ENCODE data around the gene FGFBP2.

FGFBP2 gene

DNA sequence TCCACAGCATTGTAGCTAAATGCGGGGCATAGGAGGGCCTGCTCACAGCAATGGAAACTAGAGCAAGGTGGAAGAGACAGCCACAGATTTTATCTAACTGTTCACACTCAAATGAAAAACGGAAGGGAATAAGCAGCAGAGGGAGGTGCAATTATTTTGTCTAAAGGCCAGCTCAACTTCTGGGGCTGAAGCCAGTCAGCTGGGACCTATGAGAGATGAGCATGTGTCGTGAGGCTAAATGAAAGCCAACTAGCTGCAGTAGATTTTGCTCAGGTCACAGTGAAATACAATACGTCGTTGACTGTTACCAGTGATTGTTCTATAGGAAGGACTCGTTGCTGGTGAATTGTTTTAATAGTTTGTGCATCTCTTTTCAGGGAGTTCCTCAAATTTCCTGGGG, 26.4 kb upstream of the FGFBP2 start:
- no peak overlapping the region for H3K9ac ChIP-seq (ENCODE audit: low read length)
- H3K4me3 ChIP-seq (ENCODE audit: low read length) = no peak overlapping the region
- no peaks in the 10 kb centered on the region for H3K27me3 ChIP-seq (ENCODE audit: control insufficient read depth, insufficient read depth, low read length)
- no peaks in the 10 kb centered on the region for H3K9me3 ChIP-seq (ENCODE audit: control insufficient read depth, low read length)
- peaks cover 7% of the 10 kb centered on the region for H3K36me3 ChIP-seq (ENCODE audit: control insufficient read depth, insufficient read depth, low read length)
- H3K4me1 ChIP-seq (ENCODE audit: control insufficient read depth, insufficient read depth, low read length) = peaks cover 20% of the 10 kb centered on the region

- Histone ChIP-seq H3K27me3 (ENCODE audit: control insufficient read depth, insufficient read depth, low read length) (no peaks in the 10 kb centered on the region), H3K36me3 (ENCODE audit: control insufficient read depth, insufficient read depth, low read length) (peaks cover 7% of the 10 kb centered on the region), H3K4me1 (ENCODE audit: control insufficient read depth, insufficient read depth, low read length) (peaks cover 20% of the 10 kb centered on the region), H3K9me3 (ENCODE audit: control insufficient read depth, low read length) (no peaks in the 10 kb centered on the region), H3K4me3 (ENCODE audit: low read length) (no peak overlapping the region), H3K9ac (ENCODE audit: low read length) (no peak overlapping the region)
Measured at GRCh38 chr4:15988222-15988621, 25.2 kb upstream of the FGFBP2 start.

DNA sequence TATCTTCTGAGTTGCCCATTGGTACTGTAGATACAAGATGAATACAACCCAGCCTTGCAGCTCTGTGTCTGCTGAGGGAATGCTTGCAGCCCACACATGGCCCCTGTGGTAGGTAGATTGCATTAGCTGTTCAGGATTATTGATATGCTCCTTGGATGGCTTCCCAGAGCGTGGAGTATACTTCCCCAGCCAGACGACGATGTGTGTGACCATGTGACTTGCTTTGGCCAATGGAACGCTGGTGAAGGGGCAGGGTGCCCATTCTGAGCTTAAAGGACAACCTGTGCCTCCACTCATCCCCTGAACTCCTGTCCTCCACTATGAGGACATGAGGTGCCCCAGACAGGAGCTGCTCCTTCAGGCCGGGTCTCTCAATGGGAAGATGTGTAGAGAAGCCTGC, 23.9 kb upstream of the FGFBP2 start:
- H3K4me3 ChIP-seq (ENCODE audit: low read length) = no peak overlapping the region
- no peak overlapping the region for H3K9ac ChIP-seq (ENCODE audit: low read length)
- H3K27me3 ChIP-seq (ENCODE audit: control insufficient read depth, insufficient read depth, low read length) = no peaks in the 10 kb centered on the region
- H3K4me1 ChIP-seq (ENCODE audit: control insufficient read depth, insufficient read depth, low read length) = peaks cover 20% of the 10 kb centered on the region
- H3K9me3 ChIP-seq (ENCODE audit: control insufficient read depth, low read length) = no peaks in the 10 kb centered on the region
- peaks cover 7% of the 10 kb centered on the region for H3K36me3 ChIP-seq (ENCODE audit: control insufficient read depth, insufficient read depth, low read length)

DNA sequence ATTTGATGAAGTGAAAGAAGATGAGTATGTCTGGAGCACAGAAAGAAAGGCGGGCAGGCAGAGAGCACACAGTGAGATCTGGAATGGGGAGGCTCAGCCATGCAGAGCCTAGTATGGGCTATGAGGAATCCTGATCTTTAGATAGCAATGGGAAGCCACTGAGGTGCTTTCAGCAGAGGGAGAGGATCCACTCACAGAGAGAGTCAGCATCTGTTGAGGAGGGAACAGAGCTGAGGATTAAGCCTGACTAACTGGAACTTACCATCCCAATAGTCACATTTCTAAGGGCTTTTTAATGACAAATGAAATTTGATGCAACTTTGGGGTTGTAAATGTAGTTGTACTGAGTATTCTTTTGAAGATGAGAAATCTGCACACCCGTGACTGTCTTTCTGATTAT, 20.6 kb upstream of the FGFBP2 start:
- no peak overlapping the region for H3K4me3 ChIP-seq (ENCODE audit: low read length)
- H3K4me1 ChIP-seq (ENCODE audit: control insufficient read depth, insufficient read depth, low read length) = peaks cover 11% of the 10 kb centered on the region
- no peaks in the 10 kb centered on the region for H3K27me3 ChIP-seq (ENCODE audit: control insufficient read depth, insufficient read depth, low read length)
- H3K9me3 ChIP-seq (ENCODE audit: control insufficient read depth, low read length) = no peaks in the 10 kb centered on the region
- no peak overlapping the region for H3K9ac ChIP-seq (ENCODE audit: low read length)
- H3K36me3 ChIP-seq (ENCODE audit: control insufficient read depth, insufficient read depth, low read length) = no peaks in the 10 kb centered on the region

DNA sequence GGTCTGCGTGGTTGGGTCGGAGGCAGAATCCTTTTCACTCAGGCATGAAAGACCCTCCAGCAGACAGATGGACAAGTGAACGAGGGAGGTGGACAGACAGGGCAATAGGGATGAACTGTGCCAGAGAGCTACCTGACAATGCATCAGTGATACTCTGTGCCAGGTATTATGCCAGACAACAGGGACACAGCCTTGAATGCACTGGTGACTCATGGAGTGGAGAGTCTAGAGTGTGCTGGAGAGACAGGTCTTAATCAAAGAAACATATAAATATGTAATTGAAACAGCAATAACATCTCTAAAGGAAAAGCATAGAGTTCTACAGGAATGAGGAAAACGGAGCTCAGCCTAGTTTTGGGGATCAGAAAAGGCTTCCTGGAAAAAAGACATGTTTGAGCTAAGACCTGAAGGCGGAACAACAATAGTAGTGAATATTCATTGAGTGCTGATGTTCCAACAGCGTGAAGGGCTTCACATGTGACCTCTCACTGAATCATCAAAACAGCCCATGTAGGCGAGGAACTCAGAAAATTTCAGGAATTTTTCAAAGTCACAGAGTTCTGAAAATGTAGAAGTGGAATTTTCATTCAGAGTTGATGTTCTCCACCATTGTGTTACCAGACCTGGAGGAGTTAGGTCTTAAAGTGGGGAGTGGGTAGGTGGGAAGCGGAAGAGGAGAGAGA, 20.0 kb upstream of the FGFBP2 start:
- Histone ChIP-seq H3K27me3 (ENCODE audit: control insufficient read depth, insufficient read depth, low read length) (no peaks in the 10 kb centered on the region), H3K9me3 (ENCODE audit: control insufficient read depth, low read length) (no peaks in the 10 kb centered on the region), H3K4me3 (ENCODE audit: low read length) (no peak overlapping the region), H3K4me1 (ENCODE audit: control insufficient read depth, insufficient read depth, low read length) (peaks cover 5% of the 10 kb centered on the region), H3K36me3 (ENCODE audit: control insufficient read depth, insufficient read depth, low read length) (no peaks in the 10 kb centered on the region), H3K9ac (ENCODE audit: low read length) (no peak overlapping the region)

GRCh38 chr4:15976456-15977447, 13.8 kb upstream of the FGFBP2 start:
- H3K27me3 ChIP-seq (ENCODE audit: control insufficient read depth, insufficient read depth, low read length) = no peaks in the 10 kb centered on the region
- no peak overlapping the region for H3K9ac ChIP-seq (ENCODE audit: low read length)
- H3K36me3 ChIP-seq (ENCODE audit: control insufficient read depth, insufficient read depth, low read length) = no peaks in the 10 kb centered on the region
- H3K4me1 ChIP-seq (ENCODE audit: control insufficient read depth, insufficient read depth, low read length) = no peaks in the 10 kb centered on the region
- H3K4me3 ChIP-seq (ENCODE audit: low read length) = no peak overlapping the region
- H3K9me3 ChIP-seq (ENCODE audit: control insufficient read depth, low read length) = no peaks in the 10 kb centered on the region

DNA sequence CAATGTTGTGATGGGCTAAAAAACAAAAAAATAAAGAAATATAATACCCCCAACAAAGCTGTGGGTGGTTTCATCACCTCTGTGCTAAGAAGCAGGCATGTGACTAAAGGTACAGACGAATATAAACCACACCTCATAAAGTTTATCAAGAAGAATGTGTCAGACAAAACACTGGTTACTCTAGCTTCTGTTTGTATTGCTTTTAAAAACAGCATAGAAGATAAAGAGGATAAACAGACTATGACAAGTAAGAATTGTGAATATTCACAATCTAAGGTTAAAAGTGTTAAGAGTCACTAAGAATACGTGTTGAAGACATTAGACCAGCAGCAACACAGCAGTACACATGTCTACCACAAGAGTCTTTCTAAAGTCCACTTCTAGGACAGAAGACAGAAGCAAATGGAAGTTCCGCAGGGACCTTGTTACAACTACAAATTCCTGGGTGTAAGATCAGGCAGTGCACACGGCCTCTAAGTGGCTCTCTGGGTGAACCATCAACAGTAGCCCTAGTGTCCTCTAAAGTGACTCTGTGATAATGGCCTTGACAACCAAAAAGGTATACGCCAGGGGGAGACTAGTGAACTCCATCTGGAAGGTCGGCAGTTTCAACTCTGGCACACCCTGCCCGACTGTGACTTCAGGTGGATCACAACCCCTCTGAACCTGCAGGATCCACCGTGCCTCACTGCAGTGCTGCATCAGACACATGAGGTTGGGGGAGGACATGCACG, 8.3 kb upstream of the FGFBP2 start:
- H3K9ac ChIP-seq (ENCODE audit: low read length) = no peak overlapping the region
- no peaks in the 10 kb centered on the region for H3K36me3 ChIP-seq (ENCODE audit: control insufficient read depth, insufficient read depth, low read length)
- no peak overlapping the region for H3K4me3 ChIP-seq (ENCODE audit: low read length)
- no peaks in the 10 kb centered on the region for H3K27me3 ChIP-seq (ENCODE audit: control insufficient read depth, insufficient read depth, low read length)
- peaks cover 6% of the 10 kb centered on the region for H3K4me1 ChIP-seq (ENCODE audit: control insufficient read depth, insufficient read depth, low read length)
- no peaks in the 10 kb centered on the region for H3K9me3 ChIP-seq (ENCODE audit: control insufficient read depth, low read length)

GRCh38 chr4:15968551-15969300, 5.8 kb upstream of the FGFBP2 start:
- Histone ChIP-seq H3K9me3 (ENCODE audit: control insufficient read depth, low read length) (no peaks in the 10 kb centered on the region), H3K4me3 (ENCODE audit: low read length) (no peak overlapping the region), H3K36me3 (ENCODE audit: control insufficient read depth, insufficient read depth, low read length) (no peaks in the 10 kb centered on the region), H3K4me1 (ENCODE audit: control insufficient read depth, insufficient read depth, low read length) (peaks cover 7% of the 10 kb centered on the region), H3K27me3 (ENCODE audit: control insufficient read depth, insufficient read depth, low read length) (no peaks in the 10 kb centered on the region), H3K9ac (ENCODE audit: low read length) (no peak overlapping the region)

DNA sequence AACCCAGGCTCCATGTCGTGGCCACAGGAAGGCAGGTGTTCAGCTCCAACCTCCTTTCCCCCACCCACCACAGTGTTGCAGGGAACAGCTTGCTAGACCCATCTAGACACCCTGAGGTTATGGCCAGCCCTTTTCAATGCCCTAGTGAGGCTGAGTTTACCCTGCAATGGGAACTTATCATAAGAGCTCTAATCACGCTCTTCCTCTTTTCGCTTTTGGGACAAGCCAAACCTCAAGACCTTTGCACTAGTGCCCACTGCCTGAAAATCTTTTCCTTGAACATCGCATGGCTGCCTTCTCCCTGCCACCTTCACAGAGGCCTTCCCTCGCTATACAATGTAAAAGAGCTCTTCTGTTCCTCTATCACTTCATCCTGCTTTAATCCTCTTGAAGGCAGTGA, 2.4 kb upstream of the FGFBP2 start:
- no peak overlapping the region for H3K9ac ChIP-seq (ENCODE audit: low read length)
- H3K9me3 ChIP-seq (ENCODE audit: control insufficient read depth, low read length) = no peaks in the 10 kb centered on the region
- no peaks in the 10 kb centered on the region for H3K36me3 ChIP-seq (ENCODE audit: control insufficient read depth, insufficient read depth, low read length)
- no peak overlapping the region for H3K4me3 ChIP-seq (ENCODE audit: low read length)
- H3K27me3 ChIP-seq (ENCODE audit: control insufficient read depth, insufficient read depth, low read length) = no peaks in the 10 kb centered on the region
- H3K4me1 ChIP-seq (ENCODE audit: control insufficient read depth, insufficient read depth, low read length) = peaks cover 10% of the 10 kb centered on the region

- H3K4me3 ChIP-seq (ENCODE audit: low read length) = no peak overlapping the region
- no peaks in the 10 kb centered on the region for H3K9me3 ChIP-seq (ENCODE audit: control insufficient read depth, low read length)
- H3K36me3 ChIP-seq (ENCODE audit: control insufficient read depth, insufficient read depth, low read length) = no peaks in the 10 kb centered on the region
- H3K9ac ChIP-seq (ENCODE audit: low read length) = no peak overlapping the region
- H3K4me1 ChIP-seq (ENCODE audit: control insufficient read depth, insufficient read depth, low read length) = peaks cover 10% of the 10 kb centered on the region
- no peaks in the 10 kb centered on the region for H3K27me3 ChIP-seq (ENCODE audit: control insufficient read depth, insufficient read depth, low read length)
Measured at GRCh38 chr4:15964159-15964558, 1.2 kb upstream of the FGFBP2 start.

DNA sequence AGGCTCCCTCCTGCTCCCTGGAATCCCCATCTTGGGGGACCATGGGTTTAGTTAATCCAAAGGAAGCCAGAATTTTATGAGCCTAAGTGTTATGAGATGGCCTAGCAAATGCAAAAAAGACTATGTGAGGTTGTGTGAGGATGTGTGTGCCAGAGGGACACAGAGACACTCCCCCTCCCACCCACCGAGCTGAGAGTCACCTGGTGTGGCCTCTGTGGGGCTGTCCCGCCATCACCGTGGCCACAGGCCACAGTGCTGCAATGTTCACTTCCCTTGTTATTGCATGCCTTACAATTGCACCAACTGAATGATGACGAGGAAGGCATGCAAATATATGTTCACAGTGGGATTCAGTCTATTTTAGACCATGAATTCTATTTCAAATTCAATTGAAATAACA, 601 bp upstream of the FGFBP2 start:
- no peak overlapping the region for H3K4me3 ChIP-seq (ENCODE audit: low read length)
- no peaks in the 10 kb centered on the region for H3K9me3 ChIP-seq (ENCODE audit: control insufficient read depth, low read length)
- H3K4me1 ChIP-seq (ENCODE audit: control insufficient read depth, insufficient read depth, low read length) = peaks cover 10% of the 10 kb centered on the region
- no peaks in the 10 kb centered on the region for H3K27me3 ChIP-seq (ENCODE audit: control insufficient read depth, insufficient read depth, low read length)
- H3K36me3 ChIP-seq (ENCODE audit: control insufficient read depth, insufficient read depth, low read length) = no peaks in the 10 kb centered on the region
- no peak overlapping the region for H3K9ac ChIP-seq (ENCODE audit: low read length)

Data from mucosa of stomach (tissue), 1 donor.